Lower leg skin (tissue), 3 donors: ENCODE data around the gene FBLN2.

ENCODE experiments used
- POLR2A ChIP-seq, 2 donors: fragments of 450-650 bp; IDR thresholded peaks; one replicate each; pipeline ENCODE4 v1.6.1; 2016 to 2017; ENCODE audit warnings: antibody characterized with exemption in 2 of 2, mild to moderate bottlenecking in 1 of 2, moderate library complexity in 1 of 2
- TF ChIP-seq, protein P1 (sequence below), 3 donors: fragments of 450-650 bp; IDR thresholded peaks; one replicate each; pipeline ENCODE4 v1.5.1; 2016; ENCODE audit warnings: antibody characterized with exemption in 3 of 3, mild to moderate bottlenecking in 3 of 3, moderate library complexity in 2 of 3

- TF ChIP-seq, protein P1, sequence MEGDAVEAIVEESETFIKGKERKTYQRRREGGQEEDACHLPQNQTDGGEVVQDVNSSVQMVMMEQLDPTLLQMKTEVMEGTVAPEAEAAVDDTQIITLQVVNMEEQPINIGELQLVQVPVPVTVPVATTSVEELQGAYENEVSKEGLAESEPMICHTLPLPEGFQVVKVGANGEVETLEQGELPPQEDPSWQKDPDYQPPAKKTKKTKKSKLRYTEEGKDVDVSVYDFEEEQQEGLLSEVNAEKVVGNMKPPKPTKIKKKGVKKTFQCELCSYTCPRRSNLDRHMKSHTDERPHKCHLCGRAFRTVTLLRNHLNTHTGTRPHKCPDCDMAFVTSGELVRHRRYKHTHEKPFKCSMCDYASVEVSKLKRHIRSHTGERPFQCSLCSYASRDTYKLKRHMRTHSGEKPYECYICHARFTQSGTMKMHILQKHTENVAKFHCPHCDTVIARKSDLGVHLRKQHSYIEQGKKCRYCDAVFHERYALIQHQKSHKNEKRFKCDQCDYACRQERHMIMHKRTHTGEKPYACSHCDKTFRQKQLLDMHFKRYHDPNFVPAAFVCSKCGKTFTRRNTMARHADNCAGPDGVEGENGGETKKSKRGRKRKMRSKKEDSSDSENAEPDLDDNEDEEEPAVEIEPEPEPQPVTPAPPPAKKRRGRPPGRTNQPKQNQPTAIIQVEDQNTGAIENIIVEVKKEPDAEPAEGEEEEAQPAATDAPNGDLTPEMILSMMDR (IDR thresholded peaks at IDR 0.05): no peak
- TF ChIP-seq POLR2A (IDR thresholded peaks at IDR 0.05): no peak
Observed at GRCh38 chr3:13544951-13545651, 3.8 kb upstream of the FBLN2 start.
